Lower leg skin (tissue), 3 donors: Measurements from ENCODE around the gene PAQR7.

ENCODE experiments used
- POLR2A ChIP-seq, 2 donors: fragments of 450-650 bp; IDR thresholded peaks; one replicate each; pipeline ENCODE4 v1.6.1; 2016 to 2017; ENCODE audit warnings: antibody characterized with exemption in 2 of 2, mild to moderate bottlenecking in 1 of 2, moderate library complexity in 1 of 2
- TF ChIP-seq, protein P1 (sequence below), 3 donors: fragments of 450-650 bp; IDR thresholded peaks; one replicate each; pipeline ENCODE4 v1.5.1; 2016; ENCODE audit warnings: antibody characterized with exemption in 3 of 3, mild to moderate bottlenecking in 3 of 3, moderate library complexity in 2 of 3

DNA sequence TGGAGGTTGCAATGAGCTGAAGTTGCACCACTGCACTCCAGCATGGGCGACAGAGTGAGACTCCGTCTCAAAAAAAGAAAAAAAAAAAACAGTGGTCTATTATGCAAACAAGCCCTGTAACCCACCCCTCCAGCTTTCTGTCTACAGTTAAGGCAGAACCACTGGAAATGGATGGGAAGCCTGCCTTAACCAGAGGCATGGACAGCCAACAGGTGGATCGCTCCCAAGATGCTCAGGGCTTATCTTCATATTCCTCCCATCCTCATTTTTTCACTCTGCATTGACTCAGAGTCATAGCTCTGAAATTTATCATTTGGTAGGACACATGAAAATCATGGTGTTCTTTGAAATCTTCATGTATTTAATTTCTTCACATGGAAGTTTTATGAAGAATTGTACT lies 47.0 kb downstream of the PAQR7 start:
- TF ChIP-seq POLR2A (IDR thresholded peaks at IDR 0.05): no peak
- TF ChIP-seq, protein P1, sequence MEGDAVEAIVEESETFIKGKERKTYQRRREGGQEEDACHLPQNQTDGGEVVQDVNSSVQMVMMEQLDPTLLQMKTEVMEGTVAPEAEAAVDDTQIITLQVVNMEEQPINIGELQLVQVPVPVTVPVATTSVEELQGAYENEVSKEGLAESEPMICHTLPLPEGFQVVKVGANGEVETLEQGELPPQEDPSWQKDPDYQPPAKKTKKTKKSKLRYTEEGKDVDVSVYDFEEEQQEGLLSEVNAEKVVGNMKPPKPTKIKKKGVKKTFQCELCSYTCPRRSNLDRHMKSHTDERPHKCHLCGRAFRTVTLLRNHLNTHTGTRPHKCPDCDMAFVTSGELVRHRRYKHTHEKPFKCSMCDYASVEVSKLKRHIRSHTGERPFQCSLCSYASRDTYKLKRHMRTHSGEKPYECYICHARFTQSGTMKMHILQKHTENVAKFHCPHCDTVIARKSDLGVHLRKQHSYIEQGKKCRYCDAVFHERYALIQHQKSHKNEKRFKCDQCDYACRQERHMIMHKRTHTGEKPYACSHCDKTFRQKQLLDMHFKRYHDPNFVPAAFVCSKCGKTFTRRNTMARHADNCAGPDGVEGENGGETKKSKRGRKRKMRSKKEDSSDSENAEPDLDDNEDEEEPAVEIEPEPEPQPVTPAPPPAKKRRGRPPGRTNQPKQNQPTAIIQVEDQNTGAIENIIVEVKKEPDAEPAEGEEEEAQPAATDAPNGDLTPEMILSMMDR (IDR thresholded peaks at IDR 0.05): no peak
